ENCODE measurements around the gene FOSB. TPM values are rescaled to one million over a fixed set of nuclear protein-coding genes. Genes with fewer than 3 reads are reported as not detected.
A peak's percentile ranks its signal among the peaks of the same experiment; 100 is the strongest.

FOSB gene
- total RNA-seq, 2 donors from 2014 or later, result 967 to 2,209 TPM

GRCh38 chr19:45512881-45513483, 45.2 kb downstream of the FOSB start:
- H3K27ac Mint-ChIP-seq, result no peak overlapping the region
- H3K4me3 Mint-ChIP-seq, result no peak overlapping the region
- peaks cover 8% of the 10 kb centered on the region for H3K36me3 Mint-ChIP-seq (ENCODE audit: low read depth)
- no peak for DNase-seq
- peaks cover 46% of the 10 kb centered on the region for H3K4me1 Mint-ChIP-seq
- H3K9me3 ChIP-seq (ENCODE audit: control insufficient read depth, low read length, poor library complexity, severe bottlenecking), result no peaks in the 10 kb centered on the region
- no peaks in the 10 kb centered on the region for H3K27me3 Mint-ChIP-seq
- ATAC-seq, result no peak

- Mint-ChIP-seq H3K4me3 (peak overlapping the region; percentile 49), H3K27me3 (no peaks in the 10 kb centered on the region), H3K4me1 (peaks cover 41% of the 10 kb centered on the region), H3K27ac (peak overlapping the region; percentile 90), H3K36me3 (ENCODE audit: low read depth) (peaks cover 5% of the 10 kb centered on the region)
- no peaks in the 10 kb centered on the region for H3K9me3 ChIP-seq (ENCODE audit: control insufficient read depth, low read length, poor library complexity, severe bottlenecking)
- ATAC-seq, result peak; percentile 6
- no peak for DNase-seq
Observed at GRCh38 chr19:45514376-45515051, 46.7 kb downstream of the FOSB start.

GRCh38 chr19:45515081-45515624, 47.4 kb downstream of the FOSB start:
- no peaks in the 10 kb centered on the region for H3K9me3 ChIP-seq (ENCODE audit: control insufficient read depth, low read length, poor library complexity, severe bottlenecking)
- Mint-ChIP-seq H3K27me3 (no peaks in the 10 kb centered on the region), H3K4me1 (peaks cover 37% of the 10 kb centered on the region), H3K36me3 (ENCODE audit: low read depth) (peaks cover 5% of the 10 kb centered on the region), H3K4me3 (peak overlapping the region; percentile 50), H3K27ac (peak overlapping the region; percentile 90)
- ATAC-seq, result peak; percentile 69
- DNase-seq, result no peak

GRCh38 chr19:45515807-45516401, 48.1 kb downstream of the FOSB start:
- ATAC-seq (no peak), DNase-seq (no peak)
- peaks cover 5% of the 10 kb centered on the region for H3K36me3 Mint-ChIP-seq (ENCODE audit: low read depth)
- H3K4me1 Mint-ChIP-seq, result peaks cover 32% of the 10 kb centered on the region
- H3K27me3 Mint-ChIP-seq, result no peaks in the 10 kb centered on the region
- peak overlapping the region; percentile 90 for H3K27ac Mint-ChIP-seq
- H3K9me3 ChIP-seq (ENCODE audit: control insufficient read depth, low read length, poor library complexity, severe bottlenecking), result no peaks in the 10 kb centered on the region
- peak overlapping the region; percentile 50 for H3K4me3 Mint-ChIP-seq

GRCh38 chr19:45517238-45517637, 49.4 kb downstream of the FOSB start:
- Mint-ChIP-seq H3K36me3 (ENCODE audit: low read depth) (peaks cover 5% of the 10 kb centered on the region), H3K27ac (no peak overlapping the region), H3K4me3 (peak overlapping the region; percentile 72), H3K27me3 (no peaks in the 10 kb centered on the region), H3K4me1 (peaks cover 29% of the 10 kb centered on the region)
- DNase-seq (no peak), ATAC-seq (no peak)
- H3K9me3 ChIP-seq (ENCODE audit: control insufficient read depth, low read length, poor library complexity, severe bottlenecking), result no peaks in the 10 kb centered on the region

GRCh38 chr19:45517641-45518468, 50.1 kb downstream of the FOSB start:
- H3K4me3 Mint-ChIP-seq, result peak overlapping the region; percentile 64
- ATAC-seq (no peak), DNase-seq (no peak)
- no peaks in the 10 kb centered on the region for H3K9me3 ChIP-seq (ENCODE audit: control insufficient read depth, low read length, poor library complexity, severe bottlenecking)
- no peak overlapping the region for H3K27ac Mint-ChIP-seq
- H3K36me3 Mint-ChIP-seq (ENCODE audit: low read depth), result peaks cover 5% of the 10 kb centered on the region
- H3K27me3 Mint-ChIP-seq, result no peaks in the 10 kb centered on the region
- H3K4me1 Mint-ChIP-seq, result peaks cover 27% of the 10 kb centered on the region

- Mint-ChIP-seq H3K36me3 (ENCODE audit: low read depth) (peaks cover 5% of the 10 kb centered on the region), H3K4me1 (peaks cover 26% of the 10 kb centered on the region)
- no peak for DNase-seq
Observed at GRCh38 chr19:45518469-45518826, 50.7 kb downstream of the FOSB start.

GRCh38 chr19:45522010-45522941, 54.5 kb downstream of the FOSB start:
- Mint-ChIP-seq H3K27ac (no peak overlapping the region), H3K36me3 (ENCODE audit: low read depth) (peaks cover 6% of the 10 kb centered on the region)

More at GRCh38 chr19:45518469-45518826, 50.7 kb downstream of the FOSB start:
- no peak for ATAC-seq
- no peak overlapping the region for H3K27ac Mint-ChIP-seq
- no peak overlapping the region for H3K4me3 Mint-ChIP-seq
- no peaks in the 10 kb centered on the region for H3K9me3 ChIP-seq (ENCODE audit: control insufficient read depth, low read length, poor library complexity, severe bottlenecking)
- H3K27me3 Mint-ChIP-seq, result no peaks in the 10 kb centered on the region

GRCh38 chr19:45523642-45524256, 56.0 kb downstream of the FOSB start:
- no peak overlapping the region for H3K4me3 Mint-ChIP-seq
- peak overlapping the region; percentile 73 for H3K27ac Mint-ChIP-seq
- ATAC-seq (peak; percentile 100), DNase-seq (peak in 2 of 3 donors; percentile 59 to 67)
- no peaks in the 10 kb centered on the region for H3K9me3 ChIP-seq (ENCODE audit: control insufficient read depth, low read length, poor library complexity, severe bottlenecking)
- H3K4me1 Mint-ChIP-seq, result peaks cover 16% of the 10 kb centered on the region
- peaks cover 9% of the 10 kb centered on the region for H3K36me3 Mint-ChIP-seq (ENCODE audit: low read depth)
- H3K27me3 Mint-ChIP-seq, result no peaks in the 10 kb centered on the region

More at GRCh38 chr19:45522010-45522941, 54.5 kb downstream of the FOSB start:
- H3K9me3 ChIP-seq (ENCODE audit: control insufficient read depth, low read length, poor library complexity, severe bottlenecking), result no peaks in the 10 kb centered on the region
- no peak overlapping the region for H3K4me3 Mint-ChIP-seq
- ATAC-seq (no peak), DNase-seq (no peak)
- H3K4me1 Mint-ChIP-seq, result peaks cover 8% of the 10 kb centered on the region
- no peaks in the 10 kb centered on the region for H3K27me3 Mint-ChIP-seq

- H3K4me3 Mint-ChIP-seq, result no peak overlapping the region
- H3K9me3 ChIP-seq (ENCODE audit: control insufficient read depth, low read length, poor library complexity, severe bottlenecking), result no peaks in the 10 kb centered on the region
- peaks cover 9% of the 10 kb centered on the region for H3K36me3 Mint-ChIP-seq (ENCODE audit: low read depth)
- no peak for ATAC-seq
- peaks cover 16% of the 10 kb centered on the region for H3K4me1 Mint-ChIP-seq
- H3K27ac Mint-ChIP-seq, result no peak overlapping the region
- no peak for DNase-seq
- no peaks in the 10 kb centered on the region for H3K27me3 Mint-ChIP-seq
Observed at GRCh38 chr19:45524575-45525129, 56.9 kb downstream of the FOSB start.
